OCI-M2 (cell line): ENCODE results near the gene PNPLA4.

ENCODE experiments used
- DNase-seq: peaks from one replicate; lab custom pipeline; 2025; ENCODE audit not compliant: unreplicated experiment; lab: John Stamatoyannopoulos, UW

Gene PNPLA4

DNA sequence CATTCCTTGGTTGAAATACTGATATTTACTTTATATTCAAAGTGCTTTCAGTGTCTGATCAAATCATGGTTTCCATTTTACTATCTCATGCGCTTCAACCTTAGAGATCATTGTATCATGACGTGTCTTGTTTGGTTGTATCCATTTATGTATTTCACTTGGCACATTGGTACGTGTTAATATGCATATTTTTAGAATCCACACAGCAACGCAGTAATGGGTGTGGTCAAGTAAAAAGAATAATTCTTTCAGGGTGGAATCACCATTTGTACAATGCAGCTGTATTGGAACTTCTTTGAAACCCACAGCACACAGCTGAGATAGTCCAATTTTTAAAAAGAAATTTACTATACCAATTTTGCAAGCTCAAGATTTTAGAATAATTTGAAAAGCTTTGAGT lies 55.2 kb downstream of the PNPLA4 start:
- no peak for DNase-seq

DNA sequence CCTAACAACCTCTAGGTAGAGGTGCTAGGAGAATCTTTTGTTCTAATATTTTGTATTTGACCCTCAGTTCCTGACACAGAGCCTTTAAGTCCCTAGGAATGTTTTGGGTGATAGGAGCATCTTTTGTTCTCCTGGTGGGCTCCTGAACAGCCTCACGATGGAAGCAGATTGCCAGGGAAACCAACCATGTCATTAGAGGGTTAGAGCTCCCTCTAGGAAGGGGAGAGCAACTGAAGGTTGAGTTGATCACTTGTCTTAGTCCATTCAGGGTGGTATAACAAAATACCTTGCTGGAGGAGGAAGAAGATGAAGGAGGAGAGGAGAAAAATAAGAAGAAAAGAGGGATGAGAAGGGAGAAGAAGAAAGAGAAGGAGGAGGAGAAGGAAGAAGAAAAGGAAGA lies 75.0 kb downstream of the PNPLA4 start:
- DNase-seq, result no peak
